ENCODE data around the gene DYNC1H1. TPM values are rescaled to one million over a fixed set of nuclear protein-coding genes. Genes with fewer than 3 reads are reported as not detected.

The DYNC1H1 gene
- total and polyA plus RNA-seq, 12 donors: 202 to 509 (median 348) TPM

GRCh38 chr14:101948666-101949216 lies 15.6 kb upstream of the DYNC1H1 start:
- intact Hi-C loops (cut with DNase I): no loop called here

GRCh38 chr14:101950100-101950499 lies 14.3 kb upstream of the DYNC1H1 start:
- no peak overlapping the region for H3K27ac ChIP-seq
- peaks cover 16 to 21% of the 10 kb centered on the region in 2 donors for H3K4me1 ChIP-seq (replicated peaks in 1 of 2)
- TF ChIP-seq POLR2A (IDR thresholded peaks at IDR 0.05) (no peak), CTCF (IDR thresholded peaks at IDR 0.05) (no peak)
- no peaks in the 10 kb centered on the region for H3K9me3 ChIP-seq (replicated peaks in 1 of 3)
- H3K27me3 ChIP-seq: no peaks in the 10 kb centered on the region
- H3K4me3 ChIP-seq: no peak overlapping the region
- intact Hi-C loops (cut with DNase I): loop anchor here in 1 of 2 donors (10.0 kb wide), 1 partner anchor 185 kb away; the partner anchor contains the start of gene PPP2R5C
- WGBS, 4 donors: 57 to 70% (median 64%) methylated on average over 4 of the region's 4 CpGs
- peak in 1 of 7 donors; percentile 16 for DNase-seq
- H3K36me3 ChIP-seq (replicated peaks in 1 of 2): no peaks in the 10 kb centered on the region

More at GRCh38 chr14:101948666-101949216, 15.6 kb upstream of the DYNC1H1 start:
- peak overlapping the region; percentile 59 to 95 (median 68) for H3K4me3 ChIP-seq
- H3K36me3 ChIP-seq (replicated peaks in 1 of 2): no peaks in the 10 kb centered on the region
- no peaks in the 10 kb centered on the region for H3K27me3 ChIP-seq
- TF ChIP-seq CTCF (IDR thresholded peaks at IDR 0.05): peak in 1 of 6 experiments; percentile 12
- TF ChIP-seq POLR2A (IDR thresholded peaks at IDR 0.05): no peak
- 3 to 8% (median 4%) methylated on average over 9 to 29 of the region's 29 CpGs for WGBS, 4 donors
- DNase-seq: peak in 4 of 7 donors; percentile 46 to 56 (median 49)
- peaks cover 16 to 21% of the 10 kb centered on the region in 2 donors for H3K4me1 ChIP-seq (replicated peaks in 1 of 2)
- no peaks in the 10 kb centered on the region for H3K9me3 ChIP-seq (replicated peaks in 1 of 3)
- peak overlapping the region; percentile 57 to 98 (median 97) for H3K27ac ChIP-seq

GRCh38 chr14:101950516-101951215 lies 13.7 kb upstream of the DYNC1H1 start:
- Histone ChIP-seq H3K4me3 (no peak overlapping the region), H3K27ac (no peak overlapping the region), H3K4me1 (replicated peaks in 1 of 2) (peaks cover 16 to 21% of the 10 kb centered on the region in 2 donors), H3K36me3 (replicated peaks in 1 of 2) (no peaks in the 10 kb centered on the region), H3K9me3 (replicated peaks in 1 of 3) (no peaks in the 10 kb centered on the region), H3K27me3 (no peaks in the 10 kb centered on the region)
- 71 to 91% (median 78%) methylated on average over 4 of the region's 4 CpGs for WGBS, 4 donors
- TF ChIP-seq CTCF (IDR thresholded peaks at IDR 0.05): no peak
- no peak for TF ChIP-seq POLR2A (IDR thresholded peaks at IDR 0.05)
- intact Hi-C loops (cut with DNase I): loop anchor here in 1 of 2 donors (10.0 kb wide), 1 partner anchor 186 kb away; the partner anchor contains the start of gene PPP2R5C
- peak in 3 of 7 donors; percentile 15 to 48 (median 15) for DNase-seq

- WGBS, 4 donors: 43 to 61% (median 49%) methylated on average over 8 of the region's 8 CpGs
- Histone ChIP-seq H3K27me3 (no peaks in the 10 kb centered on the region), H3K36me3 (replicated peaks in 1 of 2) (no peaks in the 10 kb centered on the region), H3K4me3 (no peak overlapping the region), H3K4me1 (replicated peaks in 1 of 2) (peaks cover 11 to 16% of the 10 kb centered on the region in 2 donors), H3K9me3 (replicated peaks in 1 of 3) (no peaks in the 10 kb centered on the region), H3K27ac (peak overlapping the region in 1 of 5 donors; percentile 10)
- intact Hi-C loops (cut with DNase I): loop anchor here in 1 of 2 donors (10.0 kb wide), 1 partner anchor 188 kb away; the partner anchor contains the start of gene PPP2R5C
- TF ChIP-seq CTCF (IDR thresholded peaks at IDR 0.05): no peak
- no peak for TF ChIP-seq POLR2A (IDR thresholded peaks at IDR 0.05)
- peak in 3 of 7 donors; percentile 38 to 55 (median 49) for DNase-seq
Measured at GRCh38 chr14:101953151-101953550, 11.2 kb upstream of the DYNC1H1 start.

Data from adrenal gland (tissue), 12 donors.